Measurements from ENCODE around the gene MTRF1.

DNA sequence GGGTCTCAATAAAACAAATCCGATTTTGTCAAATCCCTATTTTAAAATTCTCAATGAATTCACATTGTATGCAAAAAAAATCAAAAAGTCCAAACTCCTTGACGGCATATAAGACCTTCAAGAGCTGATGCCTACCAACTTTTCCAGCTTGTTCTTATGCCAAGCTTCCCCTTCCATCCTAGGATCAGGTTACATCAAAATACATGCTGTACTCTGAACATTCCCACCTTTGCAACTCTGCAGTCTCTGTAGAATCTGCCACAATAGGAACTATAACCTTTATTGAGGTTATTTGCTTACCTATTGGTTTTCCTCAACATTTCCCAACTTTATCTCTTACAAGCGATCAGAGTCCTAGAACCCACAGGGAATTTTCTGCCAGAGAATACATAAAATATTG, 76.9 kb downstream of the MTRF1 start:
- TF ChIP-seq, protein P1, sequence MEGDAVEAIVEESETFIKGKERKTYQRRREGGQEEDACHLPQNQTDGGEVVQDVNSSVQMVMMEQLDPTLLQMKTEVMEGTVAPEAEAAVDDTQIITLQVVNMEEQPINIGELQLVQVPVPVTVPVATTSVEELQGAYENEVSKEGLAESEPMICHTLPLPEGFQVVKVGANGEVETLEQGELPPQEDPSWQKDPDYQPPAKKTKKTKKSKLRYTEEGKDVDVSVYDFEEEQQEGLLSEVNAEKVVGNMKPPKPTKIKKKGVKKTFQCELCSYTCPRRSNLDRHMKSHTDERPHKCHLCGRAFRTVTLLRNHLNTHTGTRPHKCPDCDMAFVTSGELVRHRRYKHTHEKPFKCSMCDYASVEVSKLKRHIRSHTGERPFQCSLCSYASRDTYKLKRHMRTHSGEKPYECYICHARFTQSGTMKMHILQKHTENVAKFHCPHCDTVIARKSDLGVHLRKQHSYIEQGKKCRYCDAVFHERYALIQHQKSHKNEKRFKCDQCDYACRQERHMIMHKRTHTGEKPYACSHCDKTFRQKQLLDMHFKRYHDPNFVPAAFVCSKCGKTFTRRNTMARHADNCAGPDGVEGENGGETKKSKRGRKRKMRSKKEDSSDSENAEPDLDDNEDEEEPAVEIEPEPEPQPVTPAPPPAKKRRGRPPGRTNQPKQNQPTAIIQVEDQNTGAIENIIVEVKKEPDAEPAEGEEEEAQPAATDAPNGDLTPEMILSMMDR (IDR thresholded peaks at IDR 0.05) = no peak
- no peak for TF ChIP-seq POLR2A (IDR thresholded peaks at IDR 0.05)

All from body of pancreas (tissue), 4 donors.